GM12865 (cell line): ENCODE results near the gene RFC2.

Source experiments
- DNase-seq: peaks from one replicate; pipeline ENCODE4 v3.0.0; 2010; ENCODE audit warnings: low read depth
- H3K4me3 ChIP-seq: 2 replicates; pipeline ENCODE4 v1.5.1; 2011; ENCODE audit warnings: mild to moderate bottlenecking, low read depth, low read length, control low read depth
- TF ChIP-seq, protein P1 (sequence below): IDR thresholded peaks from 2 replicates; pipeline ENCODE4 v1.5.1; 2011; ENCODE audit warnings: low read length, control low read depth, low read depth, inconsistent platforms; ENCODE audit not compliant: insufficient read depth; ENCODE audit errors: missing control alignments

The RFC2 gene

DNA sequence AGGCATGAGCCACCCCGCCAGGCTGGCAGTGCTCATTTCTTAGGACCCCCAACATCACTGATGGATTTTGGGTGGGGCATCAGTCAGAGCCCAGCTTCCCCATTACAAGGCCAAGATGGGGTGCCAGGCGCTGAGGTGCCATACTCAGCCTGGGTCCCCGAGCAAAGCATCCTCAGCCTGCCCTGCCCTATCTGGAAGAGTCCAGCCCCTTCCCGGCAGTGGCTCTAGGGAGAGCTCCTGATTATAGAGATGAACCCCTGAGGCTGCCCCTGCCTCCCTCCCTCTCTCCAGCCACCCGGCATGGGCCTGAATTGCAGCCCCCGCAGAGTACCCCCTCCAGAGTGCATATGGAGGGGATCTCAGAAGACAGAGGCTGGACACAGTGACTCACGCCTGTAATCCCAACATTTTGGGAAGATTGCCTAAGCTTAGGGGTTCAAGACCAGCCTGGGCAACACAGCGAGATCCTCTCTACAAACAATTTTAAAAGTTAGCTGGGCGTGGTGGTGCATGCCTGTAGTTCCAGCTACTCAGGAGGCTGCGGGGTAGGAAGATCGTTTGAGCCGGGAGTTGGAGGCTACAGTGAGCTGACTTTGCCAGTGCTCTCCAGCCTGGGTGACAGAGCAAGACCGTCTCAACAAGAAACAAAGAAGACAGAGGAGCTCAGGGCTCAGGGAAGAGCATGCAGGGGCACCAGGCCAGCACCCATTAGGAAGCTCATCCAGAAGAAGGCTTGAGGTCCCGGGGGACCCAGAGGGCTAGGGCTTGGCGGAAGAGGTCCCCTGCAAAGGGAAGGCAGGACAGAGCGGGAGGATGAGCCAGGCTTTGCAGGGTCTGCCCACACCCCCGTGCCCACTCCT lies 31.1 kb downstream of the RFC2 start:
- TF ChIP-seq, protein P1, sequence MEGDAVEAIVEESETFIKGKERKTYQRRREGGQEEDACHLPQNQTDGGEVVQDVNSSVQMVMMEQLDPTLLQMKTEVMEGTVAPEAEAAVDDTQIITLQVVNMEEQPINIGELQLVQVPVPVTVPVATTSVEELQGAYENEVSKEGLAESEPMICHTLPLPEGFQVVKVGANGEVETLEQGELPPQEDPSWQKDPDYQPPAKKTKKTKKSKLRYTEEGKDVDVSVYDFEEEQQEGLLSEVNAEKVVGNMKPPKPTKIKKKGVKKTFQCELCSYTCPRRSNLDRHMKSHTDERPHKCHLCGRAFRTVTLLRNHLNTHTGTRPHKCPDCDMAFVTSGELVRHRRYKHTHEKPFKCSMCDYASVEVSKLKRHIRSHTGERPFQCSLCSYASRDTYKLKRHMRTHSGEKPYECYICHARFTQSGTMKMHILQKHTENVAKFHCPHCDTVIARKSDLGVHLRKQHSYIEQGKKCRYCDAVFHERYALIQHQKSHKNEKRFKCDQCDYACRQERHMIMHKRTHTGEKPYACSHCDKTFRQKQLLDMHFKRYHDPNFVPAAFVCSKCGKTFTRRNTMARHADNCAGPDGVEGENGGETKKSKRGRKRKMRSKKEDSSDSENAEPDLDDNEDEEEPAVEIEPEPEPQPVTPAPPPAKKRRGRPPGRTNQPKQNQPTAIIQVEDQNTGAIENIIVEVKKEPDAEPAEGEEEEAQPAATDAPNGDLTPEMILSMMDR = no peak
- DNase-seq = no peak

DNA sequence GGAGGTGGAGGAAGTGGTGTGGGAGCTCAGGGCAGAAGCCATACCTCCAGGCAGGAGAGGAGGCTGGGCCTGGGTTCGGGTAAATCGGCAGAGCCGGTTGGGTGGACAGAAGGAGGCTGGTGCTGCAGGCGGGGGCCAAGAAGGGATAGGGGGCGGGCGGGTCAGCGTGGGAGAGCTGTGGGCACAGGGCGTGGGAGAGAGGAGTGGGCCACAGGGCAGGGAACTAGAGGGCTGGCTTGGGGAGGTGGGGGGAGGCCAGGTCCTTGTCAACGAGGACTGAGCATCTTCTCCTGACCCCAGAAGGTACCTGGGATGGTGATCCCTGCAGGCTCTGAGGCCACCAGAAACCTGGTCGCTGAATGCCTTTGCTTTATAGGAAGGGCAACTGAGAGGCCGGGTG lies 32.5 kb downstream of the RFC2 start:
- no peak overlapping the region for H3K4me3 ChIP-seq
- TF ChIP-seq, protein P1 = no peak
- no peak for DNase-seq

More for the DNA sequence above, 31.1 kb downstream of the RFC2 start:
- no peak overlapping the region for H3K4me3 ChIP-seq

DNA sequence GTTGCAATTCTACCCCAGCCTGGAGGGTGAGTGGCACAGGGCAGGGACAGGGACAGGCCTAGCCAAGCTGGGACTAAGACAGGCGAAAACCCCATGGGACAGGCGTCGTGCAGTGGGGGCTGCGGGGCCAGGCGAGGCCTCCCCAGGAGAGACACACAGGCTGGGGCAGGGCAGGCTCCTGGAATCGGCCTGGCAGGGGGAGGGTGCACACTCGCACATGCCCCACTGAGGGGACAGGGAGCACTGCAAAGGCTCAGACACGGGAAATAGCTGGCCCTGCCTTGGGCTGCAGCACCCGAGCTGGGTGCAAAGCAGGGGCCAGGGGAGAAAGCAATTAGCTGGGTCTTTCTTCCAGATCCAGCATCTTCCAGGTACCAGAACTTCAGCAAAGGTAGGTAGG lies 34.0 kb downstream of the RFC2 start:
- no peak for DNase-seq

DNA sequence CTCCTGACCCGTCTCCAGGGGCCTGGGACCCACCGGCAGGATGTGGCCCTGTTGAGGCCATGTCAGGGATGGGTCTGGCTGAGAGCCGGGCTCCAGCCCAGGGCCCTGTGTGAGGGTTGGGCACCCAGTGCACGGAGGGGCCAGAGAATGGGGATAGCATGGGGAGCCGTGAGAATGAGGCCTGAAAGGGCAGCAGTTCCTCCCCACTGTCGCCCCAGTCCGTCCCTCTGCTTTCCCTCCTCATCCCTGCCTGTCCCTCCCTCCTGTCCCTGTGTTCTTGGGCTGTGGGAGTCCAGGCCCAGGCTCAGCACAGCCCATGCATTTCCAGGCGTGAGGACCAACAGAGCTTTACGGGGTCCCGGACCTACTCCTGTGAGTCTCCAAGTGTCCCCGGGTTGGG lies 34.8 kb downstream of the RFC2 start:
- no peak overlapping the region for H3K4me3 ChIP-seq
- no peak for DNase-seq
- TF ChIP-seq, protein P1 = no peak

More for the DNA sequence above, 34.0 kb downstream of the RFC2 start:
- H3K4me3 ChIP-seq = no peak overlapping the region
- TF ChIP-seq, protein P1 = no peak

DNA sequence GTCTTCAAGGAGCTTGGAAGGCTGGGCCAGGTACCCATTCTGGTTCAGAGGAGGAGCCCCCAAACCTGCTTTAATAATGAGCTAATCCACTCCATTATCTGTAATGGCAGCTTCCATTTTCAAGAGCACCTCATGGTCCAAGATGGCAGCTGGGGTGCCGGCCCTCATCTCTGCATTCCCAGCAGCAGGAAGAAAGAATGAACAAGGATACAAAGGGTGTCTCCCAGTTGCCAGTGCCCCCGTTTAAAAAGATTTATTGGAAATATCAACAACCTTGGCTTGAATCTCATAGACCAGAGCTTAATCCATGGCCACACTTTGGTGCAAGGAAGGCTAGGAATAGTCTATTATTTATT lies 35.9 kb downstream of the RFC2 start:
- DNase-seq = no peak
- H3K4me3 ChIP-seq = no peak overlapping the region
- TF ChIP-seq, protein P1 = no peak

DNA sequence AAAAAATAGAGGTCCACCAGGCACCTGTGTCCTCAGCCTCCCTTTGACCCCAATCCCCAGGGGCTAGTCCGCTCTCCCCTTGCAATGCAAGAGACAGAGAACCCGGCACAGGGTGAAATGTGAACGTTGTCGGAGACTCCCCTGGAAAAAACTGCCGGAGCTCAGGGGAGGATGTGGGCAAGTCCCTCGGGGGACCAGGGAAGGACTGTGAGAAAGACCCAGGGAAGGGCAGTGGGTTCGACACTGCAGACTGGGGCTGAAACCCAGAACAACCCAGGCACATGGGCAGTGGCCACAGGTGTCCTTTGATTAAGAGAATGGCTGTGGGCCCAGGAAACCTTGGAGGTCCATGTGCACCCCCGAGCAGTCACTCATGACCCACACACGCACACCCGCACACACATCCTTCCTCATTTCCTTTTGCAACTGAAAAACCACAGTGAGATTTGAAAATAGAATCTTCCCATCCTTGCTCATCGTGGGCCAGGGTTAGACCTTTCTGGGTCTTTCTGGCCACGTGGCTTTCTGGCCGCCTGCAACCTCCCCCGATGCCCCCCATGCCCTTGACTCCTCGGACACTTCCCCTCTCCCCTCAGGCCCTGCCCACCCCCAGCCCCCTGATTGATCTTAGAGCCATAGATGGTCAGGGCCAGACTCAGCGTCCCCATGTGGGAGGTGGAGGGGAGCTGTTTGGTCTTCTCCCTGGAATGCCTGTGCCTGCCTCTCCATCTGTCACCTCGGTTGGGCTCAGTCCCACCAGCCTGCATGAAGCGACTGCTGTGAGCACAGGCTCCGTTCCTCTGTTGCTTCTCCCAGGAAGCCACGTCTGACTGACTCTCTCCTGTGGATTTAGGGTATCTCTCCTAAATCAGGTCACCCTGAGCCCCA lies 36.5 kb downstream of the RFC2 start:
- DNase-seq = peak; percentile 91
- H3K4me3 ChIP-seq = peak overlapping the region; percentile 26; the same call in 1 of the 2 replicates
- TF ChIP-seq, protein P1 = no peak
